Spinal cord (tissue), 10 donors: ENCODE measurements around the gene PHKA2. TPM values are rescaled to one million over a fixed set of nuclear protein-coding genes. Genes with fewer than 3 reads are reported as not detected.
"Not testable (repeated sequence)": the region's sequence is repeated elsewhere in the genome, so short reads cannot be mapped to it uniquely, and the experiment has no call there.

Experiments used
- DNase-seq, 6 donors: peaks; one replicate each; pipeline versions ENCODE4 v3.0.0 to v3.0.0-alpha.2; 2013 to 2015; ENCODE audit warnings: low spot score in 6 of 6, low read depth in 4 of 6
- H3K27ac ChIP-seq: one replicate; pipeline ENCODE4 v1.5.1; 2013; ENCODE audit warnings: low read depth, low read length, control low read depth
- H3K27me3 ChIP-seq: one replicate; pipeline ENCODE4 v1.6.1; 2013; ENCODE audit warnings: low read length; ENCODE audit not compliant: control insufficient read depth, insufficient read depth
- H3K36me3 ChIP-seq: one replicate; pipeline ENCODE4 v1.6.1; 2013; ENCODE audit warnings: low read length; ENCODE audit not compliant: control insufficient read depth, insufficient read depth
- H3K4me1 ChIP-seq: one replicate; pipeline ENCODE4 v1.6.1; 2013; ENCODE audit warnings: low read length; ENCODE audit not compliant: control insufficient read depth, insufficient read depth
- H3K4me3 ChIP-seq: one replicate; pipeline ENCODE4 v1.5.1; 2013; ENCODE audit warnings: low read depth, low read length, control low read depth
- H3K9me3 ChIP-seq: one replicate; pipeline ENCODE4 v1.6.1; 2013; ENCODE audit warnings: low read length; ENCODE audit not compliant: control insufficient read depth, insufficient read depth
- WGBS: methylation state at CpG from one replicate; pipeline ENCODE4 v1.1.5; 2013; ENCODE audit warnings: missing lambda C conversion rate; ENCODE audit not compliant: insufficient coverage; 5-methylcytosine and 5-hydroxymethylcytosine counted together
- long read RNA-seq, 4 donors: transcript quantifications; one replicate each; lab custom pipeline, GENCODE V29; 2026
- polyA plus RNA-seq, 2 donors: library from polyadenylated mRNA; unstranded; fragments of 120-200 nt; gene quantifications; one replicate each; pipeline ENCODE4 v1.2.1, GENCODE V29; 2013; ENCODE audit not compliant: insufficient read length in 2 of 2
- total RNA-seq, 2 donors: library from RNA; depleted of rRNA in 1 of 2; stranded (reverse); fragments of 120-200 nt in 1 of 2; fragments of >200 nt in 1 of 2; gene quantifications; one replicate each; pipeline versions ENCODE4 v1.2.3 to v1.2.4, GENCODE V29; 2013 to 2014
- donor health status: healthy.

The PHKA2 gene
- total RNA-seq (10 to 100 TPM; 16.8 to 23.1 TPM), polyA plus RNA-seq (10 to 100 TPM; 25.3 to 31.7 TPM)
- long read RNA-seq, donor 1, partial matches to known transcripts: 0 of 2 reads
- long read RNA-seq, donor 1, other reads (novel, unspliced or antisense): 0 of 2 reads
- long read RNA-seq, donor 2: 0 reads
- long read RNA-seq, donor 3, partial matches to known transcripts: 0 of 1 reads
- long read RNA-seq, donor 3, other reads (novel, unspliced or antisense): 0 of 1 reads
- long read RNA-seq, donor 4, partial matches to known transcripts: 0 of 3 reads
- long read RNA-seq, donor 4, other reads (novel, unspliced or antisense): 0 of 3 reads

- Histone ChIP-seq H3K27me3 (peaks cover 2% of the 10 kb centered on the region), H3K36me3 (no peaks in the 10 kb centered on the region), H3K9me3 (no peaks in the 10 kb centered on the region), H3K4me1 (no peaks in the 10 kb centered on the region), H3K27ac (peak within 1 kb of the TSS; percentile 79), H3K4me3 (peak within 1 kb of the TSS; percentile 74)
- peak in 2 of 6 donors; percentile 12 to 68 for DNase-seq
- WGBS: 10% methylated on average over 64 of the region's 64 CpGs
These were observed at the start of gene PHKA2 for GRCh38 chrX:18983666-18984380. TSS of gene PHKA2 (minus strand) at chrX:18984114. CDS start at chrX:18983932, 182 bp downstream.

GRCh38 chrX:19030805-19031204 is 46.9 kb upstream of the PHKA2 start:
- Histone ChIP-seq H3K27me3 (no peaks in the 10 kb centered on the region), H3K4me3 (no peak overlapping the region), H3K9me3 (no peaks in the 10 kb centered on the region), H3K27ac (no peak overlapping the region), H3K36me3 (no peaks in the 10 kb centered on the region), H3K4me1 (no peaks in the 10 kb centered on the region)
- no peak for DNase-seq
- 87% methylated on average over 2 of the region's 3 CpGs for WGBS

- Histone ChIP-seq H3K4me3 (no peak overlapping the region), H3K27me3 (no peaks in the 10 kb centered on the region), H3K27ac (no peak overlapping the region), H3K4me1 (no peaks in the 10 kb centered on the region), H3K36me3 (no peaks in the 10 kb centered on the region), H3K9me3 (no peaks in the 10 kb centered on the region)
- WGBS: 85% methylated on average over 5 of the region's 6 CpGs
- no peak for DNase-seq
These were observed 44.6 kb upstream of the PHKA2 start for GRCh38 chrX:19028560-19028959.

- no peaks in the 10 kb centered on the region for H3K27me3 ChIP-seq
- WGBS: 63% methylated on average over 2 of the region's 4 CpGs
- no peak for DNase-seq
These were observed 40.5 kb upstream of the PHKA2 start for GRCh38 chrX:19024366-19024765.

GRCh38 chrX:19019996-19020395 is 36.1 kb upstream of the PHKA2 start:
- Histone ChIP-seq H3K9me3 (no peaks in the 10 kb centered on the region), H3K27ac (no peak overlapping the region), H3K4me1 (no peaks in the 10 kb centered on the region), H3K36me3 (no peaks in the 10 kb centered on the region), H3K4me3 (no peak overlapping the region), H3K27me3 (no peaks in the 10 kb centered on the region)
- 89% methylated on average over 1 of the region's 2 CpGs for WGBS
- no peak for DNase-seq

More at GRCh38 chrX:19024366-19024765, 40.5 kb upstream of the PHKA2 start:
- H3K4me3 ChIP-seq: no peak overlapping the region
- H3K27ac ChIP-seq: no peak overlapping the region
- H3K4me1 ChIP-seq: no peaks in the 10 kb centered on the region
- H3K36me3 ChIP-seq: no peaks in the 10 kb centered on the region
- H3K9me3 ChIP-seq: no peaks in the 10 kb centered on the region

- 31% methylated on average over 3 of the region's 3 CpGs for WGBS
- DNase-seq: peak in 2 of 6 donors; percentile 26 to 47
- H3K4me3 ChIP-seq: no peak overlapping the region
These were observed 33.4 kb upstream of the PHKA2 start for GRCh38 chrX:19017271-19017670.

GRCh38 chrX:19016614-19017013 is 32.7 kb upstream of the PHKA2 start:
- not testable (repeated sequence) for H3K27me3 ChIP-seq, H3K9me3 ChIP-seq, DNase-seq, H3K4me3 ChIP-seq, H3K4me1 ChIP-seq, H3K36me3 ChIP-seq, H3K27ac ChIP-seq
- WGBS: 91% methylated on average over 5 of the region's 8 CpGs

More at GRCh38 chrX:19017271-19017670, 33.4 kb upstream of the PHKA2 start:
- no peaks in the 10 kb centered on the region for H3K36me3 ChIP-seq
- no peaks in the 10 kb centered on the region for H3K4me1 ChIP-seq
- H3K27ac ChIP-seq: no peak overlapping the region
- H3K9me3 ChIP-seq: no peaks in the 10 kb centered on the region
- no peaks in the 10 kb centered on the region for H3K27me3 ChIP-seq

GRCh38 chrX:19007868-19008267 is 24.0 kb upstream of the PHKA2 start:
- no peak for DNase-seq
- no peaks in the 10 kb centered on the region for H3K9me3 ChIP-seq
- H3K4me1 ChIP-seq: no peaks in the 10 kb centered on the region
- H3K27me3 ChIP-seq: no peaks in the 10 kb centered on the region
- no peak overlapping the region for H3K4me3 ChIP-seq
- no peaks in the 10 kb centered on the region for H3K36me3 ChIP-seq
- 89% methylated on average over 4 of the region's 4 CpGs for whole genome bisulfite sequencing
- H3K27ac ChIP-seq: no peak overlapping the region

GRCh38 chrX:19007011-19007410 is 23.1 kb upstream of the PHKA2 start:
- DNase-seq: no peak
- no peak overlapping the region for H3K27ac ChIP-seq
- no peaks in the 10 kb centered on the region for H3K27me3 ChIP-seq
- 79% methylated on average over 7 of the region's 7 CpGs for WGBS
- H3K4me3 ChIP-seq: no peak overlapping the region
- no peaks in the 10 kb centered on the region for H3K9me3 ChIP-seq
- H3K4me1 ChIP-seq: no peaks in the 10 kb centered on the region
- H3K36me3 ChIP-seq: no peaks in the 10 kb centered on the region

GRCh38 chrX:19005909-19006308 is 22.0 kb upstream of the PHKA2 start:
- Histone ChIP-seq H3K9me3 (no peaks in the 10 kb centered on the region), H3K27ac (no peak overlapping the region), H3K4me3 (no peak overlapping the region), H3K27me3 (no peaks in the 10 kb centered on the region), H3K36me3 (no peaks in the 10 kb centered on the region), H3K4me1 (no peaks in the 10 kb centered on the region)
- 71% methylated on average over 3 of the region's 4 CpGs for WGBS
- DNase-seq: no peak
